NCI-H2081 treated with DMSO at 0.1 percent for 48 hours (cell line): ENCODE measurements around the gene L3MBTL3.

Source experiments
- DNase-seq: peaks from one replicate; lab custom pipeline; 2025; lab: John Stamatoyannopoulos, UW

Gene L3MBTL3

DNA sequence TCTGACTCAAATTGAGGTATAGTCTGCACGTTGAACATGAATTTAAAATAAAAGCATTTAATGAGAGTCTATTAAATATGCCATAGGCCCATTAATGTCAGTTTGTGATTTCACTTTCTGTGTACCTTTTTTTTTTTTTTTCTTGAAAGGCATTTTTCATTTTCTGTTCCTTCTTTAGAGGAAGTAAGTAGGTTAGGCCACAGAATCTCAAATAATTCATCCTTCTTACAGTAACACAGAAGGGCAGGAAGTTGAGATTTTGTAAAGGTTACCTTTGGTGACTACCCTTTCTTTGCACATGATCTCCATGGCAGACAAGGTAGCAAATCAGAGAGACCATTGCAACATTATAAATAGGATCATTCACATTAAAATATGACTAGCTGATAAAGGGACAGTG is 9.6 kb downstream of the L3MBTL3 start:
- DNase-seq, result no peak

DNA sequence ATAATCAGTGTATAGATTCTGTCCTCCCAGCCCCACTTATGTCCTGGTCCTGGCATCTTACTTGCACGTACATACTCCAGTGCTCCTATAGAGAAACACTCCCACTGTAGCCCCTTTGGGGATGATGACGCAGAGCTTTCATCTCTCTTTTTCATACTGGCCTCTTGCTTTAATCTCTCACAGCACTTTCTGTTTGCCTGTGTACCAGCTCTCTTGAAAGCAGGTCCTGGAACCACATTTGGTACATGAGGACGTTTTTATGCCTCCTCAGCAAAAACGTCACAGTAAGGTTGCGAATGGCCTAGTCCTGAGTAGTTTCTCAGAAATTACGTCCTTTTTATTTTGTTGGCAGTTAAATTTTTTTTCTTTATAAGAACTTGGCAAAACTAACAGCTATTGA is 10.8 kb downstream of the L3MBTL3 start:
- DNase-seq, result no peak

DNA sequence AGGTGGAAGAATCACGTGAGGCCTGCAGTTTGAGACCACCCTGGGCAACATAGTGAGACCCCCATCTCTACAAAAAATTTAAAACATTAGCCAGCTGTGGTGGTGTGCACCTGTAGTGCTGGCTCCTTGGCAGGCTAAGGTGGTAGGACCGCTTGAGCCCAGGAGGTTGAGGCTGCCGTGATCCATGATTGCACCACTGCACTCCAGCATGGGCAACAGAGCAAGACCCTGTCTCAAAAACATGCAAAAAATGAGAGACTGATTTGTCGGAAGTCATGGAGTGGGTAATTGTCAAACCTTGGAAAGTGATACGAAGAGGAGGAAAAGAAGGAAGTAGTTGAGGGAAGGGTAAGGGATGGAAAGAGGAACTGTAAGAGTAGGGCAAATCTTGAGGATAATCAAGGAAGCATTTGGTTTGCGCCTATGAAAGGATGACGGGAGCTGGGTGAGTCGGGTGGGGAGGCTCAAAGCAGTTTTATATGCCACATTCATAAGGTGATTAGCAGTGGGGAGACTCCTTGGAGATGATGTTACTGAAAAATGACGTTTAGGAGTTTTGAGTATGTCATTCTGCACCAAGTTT is 14.5 kb downstream of the L3MBTL3 start:
- DNase-seq, result no peak

DNA sequence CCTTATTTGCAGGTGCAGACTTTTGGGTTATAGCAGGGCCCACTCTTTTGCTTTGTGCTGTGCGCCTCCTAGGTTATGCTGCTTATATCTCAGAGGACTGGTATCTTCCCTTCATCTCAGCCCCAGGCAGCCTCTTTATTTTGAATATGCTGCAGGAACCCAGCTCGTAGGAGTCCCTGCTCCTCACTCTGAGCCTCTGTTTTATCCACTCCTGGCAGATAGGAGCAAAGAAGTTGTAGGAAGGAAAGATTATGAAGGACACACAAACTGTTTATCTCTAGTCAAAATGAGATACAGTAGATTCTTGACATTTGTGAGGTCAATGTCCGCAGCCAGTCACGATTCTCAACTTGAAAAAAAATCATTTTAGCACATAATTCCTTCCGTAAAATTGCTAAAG is 15.6 kb downstream of the L3MBTL3 start:
- DNase-seq, result no peak

DNA sequence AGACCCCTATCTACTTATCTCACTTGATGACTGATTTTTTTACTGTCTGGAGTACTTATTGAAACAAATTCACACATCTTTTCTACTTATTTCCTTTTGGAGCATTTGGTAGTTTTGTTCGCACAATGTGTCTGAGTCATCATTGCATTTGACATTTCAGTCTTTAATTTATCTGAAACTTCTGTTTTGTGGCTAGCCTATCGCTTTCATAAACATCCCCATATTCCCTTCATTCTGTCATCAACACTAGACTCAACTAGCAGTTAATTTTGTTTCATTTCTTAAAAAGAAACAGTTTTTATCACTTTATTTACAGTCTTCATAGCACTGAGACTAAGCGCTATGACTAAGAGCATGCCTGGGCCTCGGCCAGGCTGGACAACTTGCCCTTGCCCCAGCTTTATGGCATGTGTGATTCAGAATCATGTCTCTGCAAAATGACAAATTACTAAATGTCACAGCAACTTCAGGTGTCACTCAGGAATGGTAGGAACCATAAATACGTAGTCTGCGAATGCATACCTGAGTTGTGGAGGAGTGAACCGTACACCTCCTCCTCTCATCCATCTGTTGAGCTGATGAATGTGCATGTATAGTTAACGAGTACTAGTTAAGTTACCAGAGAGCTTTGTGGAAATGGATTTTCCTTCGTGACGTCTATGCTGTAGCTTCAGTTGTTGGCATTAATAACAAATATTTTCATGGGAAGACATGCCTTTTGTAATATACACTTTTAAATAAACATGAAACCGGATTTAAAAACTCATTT is 16.2 kb downstream of the L3MBTL3 start:
- DNase-seq, result no peak

DNA sequence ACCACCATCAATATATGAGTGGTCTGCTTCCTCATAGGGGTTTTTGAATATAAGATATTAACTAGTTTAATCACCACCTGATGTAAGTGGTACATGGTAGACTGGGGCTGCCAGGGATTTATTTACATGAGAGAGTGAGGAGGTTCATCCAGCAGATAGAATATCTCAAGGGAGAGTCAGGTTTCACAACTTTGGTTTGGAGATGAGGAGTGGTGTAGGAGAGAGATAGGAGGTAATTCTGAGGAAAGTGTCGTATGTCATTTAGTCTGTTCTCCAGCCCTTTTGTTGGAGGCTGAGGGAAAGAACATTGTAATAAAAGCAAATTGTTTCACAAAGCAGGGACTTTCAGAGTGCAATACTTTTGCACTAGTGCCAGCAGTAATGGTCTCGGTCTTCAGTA is 16.8 kb downstream of the L3MBTL3 start:
- DNase-seq, result no peak

DNA sequence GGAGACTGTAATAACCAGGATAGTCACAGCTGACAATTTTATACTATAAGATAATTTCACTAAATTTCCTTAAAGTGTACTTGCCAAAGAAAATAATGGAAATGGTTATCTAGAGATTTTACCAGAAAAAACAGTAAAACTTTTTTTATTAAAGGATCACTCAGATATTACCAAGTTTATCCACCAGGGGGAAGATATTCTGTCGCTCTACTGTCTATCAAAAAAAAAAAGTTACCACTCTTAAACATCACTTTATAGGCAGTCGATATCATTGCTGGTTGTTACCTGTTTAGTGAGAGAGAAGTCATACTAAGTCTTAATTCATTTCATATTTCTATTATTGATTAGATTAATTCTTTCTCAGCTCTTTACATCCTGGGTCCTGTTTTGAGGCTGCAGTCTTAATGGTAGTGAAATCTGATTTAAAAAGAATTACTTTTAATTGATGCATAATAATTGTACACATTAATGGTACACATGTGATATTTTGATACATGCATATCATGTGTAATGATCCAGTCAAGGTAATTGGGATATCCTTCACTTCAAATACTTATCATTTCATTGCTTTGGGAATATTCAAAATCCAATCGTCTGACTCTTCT is 18.9 kb downstream of the L3MBTL3 start:
- DNase-seq, result no peak

DNA sequence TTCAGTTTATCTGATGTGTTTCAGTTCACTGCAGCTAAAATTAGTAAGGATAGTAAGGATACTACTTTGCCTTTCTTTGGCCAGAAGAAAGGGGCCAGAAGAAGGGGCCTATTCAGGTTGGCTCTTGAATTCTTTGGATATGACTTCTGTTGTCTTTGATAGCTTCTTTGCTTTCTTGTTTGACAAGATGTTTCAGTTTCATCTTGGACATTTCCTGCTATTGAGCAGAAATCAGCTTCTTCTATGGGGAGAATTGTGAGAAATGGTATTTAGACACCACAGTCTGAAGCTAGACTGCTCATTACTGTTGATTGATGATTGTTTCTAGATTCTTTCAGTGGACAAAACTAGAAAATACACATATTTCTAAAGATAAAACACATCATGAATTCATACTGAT is 23.2 kb downstream of the L3MBTL3 start:
- no peak for DNase-seq

DNA sequence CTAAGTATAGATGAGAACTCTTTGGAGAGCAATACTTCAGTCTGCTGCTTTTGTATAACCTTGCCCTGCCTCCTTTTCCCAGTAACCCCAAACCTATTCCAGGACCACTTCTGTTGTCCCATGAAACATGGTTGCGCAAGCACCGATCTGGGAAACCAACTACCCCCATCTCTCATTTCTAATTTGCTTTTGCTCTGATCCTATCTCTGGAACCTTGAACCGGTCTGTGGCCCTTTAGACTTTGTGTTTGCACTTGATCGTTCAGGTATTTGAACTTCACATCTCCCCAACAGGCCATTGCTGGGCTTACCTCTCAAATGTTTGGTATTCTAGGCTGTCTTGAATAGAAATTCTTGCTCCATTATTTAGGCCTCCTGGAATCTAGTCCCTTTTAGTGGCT is 25.0 kb downstream of the L3MBTL3 start:
- DNase-seq, result no peak

DNA sequence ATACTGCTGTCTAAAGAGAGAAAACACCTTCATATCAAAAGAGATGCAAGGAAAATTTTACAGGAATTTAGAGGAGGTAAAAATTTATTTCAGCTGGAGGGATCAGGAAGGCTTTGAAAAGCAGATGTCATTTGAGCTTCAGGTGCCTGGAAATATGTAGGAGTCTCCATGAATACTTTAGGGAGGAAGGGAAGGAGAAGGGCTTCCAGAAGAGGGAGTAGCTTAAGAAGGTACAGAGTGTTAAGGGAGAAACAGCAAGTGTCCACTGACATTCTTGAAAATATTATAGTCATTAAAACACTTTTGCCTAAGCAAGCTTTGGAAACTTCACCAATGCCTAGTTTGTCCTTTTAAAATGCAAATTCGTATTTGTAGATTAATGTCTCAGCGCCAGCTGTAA is 27.2 kb downstream of the L3MBTL3 start:
- DNase-seq, result no peak

DNA sequence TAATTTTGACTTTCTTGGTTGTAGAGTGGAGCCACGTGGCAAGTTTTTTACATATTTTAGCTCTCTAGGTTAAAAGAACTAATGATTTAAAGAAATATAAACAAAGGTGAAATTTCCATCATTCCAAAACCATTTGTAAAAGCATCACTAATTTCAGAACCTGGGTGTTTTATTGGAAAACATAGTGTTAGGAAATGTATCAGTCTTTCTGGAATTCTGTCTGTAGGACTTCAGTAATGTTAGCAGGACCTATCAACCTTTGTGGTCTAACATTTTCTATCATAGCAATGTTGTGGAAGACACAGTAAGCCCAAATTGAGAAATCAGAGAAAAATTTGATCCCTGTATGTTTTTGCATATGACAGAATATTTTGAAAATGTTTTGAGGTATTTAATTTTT is 28.3 kb downstream of the L3MBTL3 start:
- DNase-seq, result no peak

DNA sequence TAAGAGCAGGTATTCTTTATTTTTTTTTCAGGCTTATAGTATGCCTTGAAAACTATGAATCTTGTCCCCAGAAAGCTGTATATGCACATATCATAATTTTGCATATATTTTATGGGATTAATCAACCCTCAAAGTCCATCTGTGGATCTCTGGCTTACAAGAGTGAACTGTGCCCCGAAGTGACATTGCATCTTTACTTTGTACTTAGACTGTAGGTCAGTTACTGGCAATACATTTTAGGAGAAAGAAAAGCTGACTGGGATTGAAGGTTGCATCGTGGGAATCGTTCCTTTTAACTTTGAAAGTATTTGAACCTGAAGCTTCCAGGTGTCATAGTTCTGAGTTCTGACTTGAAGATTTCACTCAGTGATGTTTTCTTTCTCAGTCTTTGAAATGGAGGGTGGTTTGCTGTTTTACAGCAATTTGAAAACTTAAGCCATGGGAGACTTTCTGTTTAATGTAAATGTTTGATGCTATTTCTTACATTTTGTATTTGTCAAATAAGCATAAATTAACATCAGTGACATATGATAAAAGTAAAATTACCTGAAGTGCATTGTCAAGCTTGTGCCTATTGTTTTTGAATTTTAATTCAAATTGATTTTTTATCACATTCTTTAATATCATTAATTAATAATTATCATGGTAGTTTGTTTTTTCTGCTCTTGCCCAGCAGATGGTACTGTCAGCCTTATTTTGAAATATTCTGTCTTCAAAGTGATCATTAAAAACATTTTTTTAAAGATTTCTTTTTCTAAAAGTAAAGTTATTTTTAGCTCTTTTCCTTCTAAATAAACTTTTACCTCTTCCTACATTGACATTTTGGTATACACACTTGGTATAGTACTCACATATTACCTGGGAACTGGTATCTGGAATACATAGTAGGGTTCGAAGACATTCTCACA is 29.0 kb downstream of the L3MBTL3 start:
- DNase-seq, result no peak

DNA sequence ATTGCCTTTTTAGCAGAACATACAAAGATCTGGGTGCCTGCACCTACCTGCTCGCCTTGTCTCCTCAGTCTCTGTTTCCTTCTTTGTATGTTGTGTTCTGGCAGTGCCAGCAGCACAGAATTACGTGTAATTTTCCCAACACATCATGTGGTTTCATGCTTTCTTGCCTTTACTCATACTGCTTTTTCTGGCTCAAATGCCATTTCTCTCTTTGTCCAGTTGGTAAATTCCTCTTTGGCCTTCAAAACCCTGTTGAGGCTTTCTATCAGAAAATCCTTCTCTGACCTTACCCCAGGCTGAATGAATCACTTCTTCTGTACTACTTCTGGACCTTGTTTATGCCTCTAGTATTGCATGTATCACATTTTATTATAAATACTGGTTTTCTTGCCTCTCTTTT is 31.8 kb downstream of the L3MBTL3 start:
- no peak for DNase-seq

DNA sequence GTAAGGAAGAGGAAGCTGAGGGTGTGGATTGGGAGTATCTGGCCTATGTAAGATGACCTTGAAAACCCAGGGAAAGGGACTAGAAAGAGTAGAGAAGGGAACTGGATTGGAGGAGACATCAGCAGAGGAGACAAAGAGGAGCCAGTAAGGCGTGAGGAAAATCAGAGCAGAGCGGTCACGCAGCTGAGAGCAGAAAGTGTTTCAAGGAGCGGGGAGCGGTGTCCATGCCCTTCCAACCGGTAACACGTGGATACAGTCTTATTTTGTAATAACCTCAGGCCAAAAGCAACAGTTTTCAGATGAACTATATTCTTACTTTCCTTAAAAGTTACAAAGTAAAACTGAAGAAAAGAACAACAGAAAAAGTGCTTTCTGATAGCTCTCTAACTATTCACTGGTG is 36.3 kb downstream of the L3MBTL3 start:
- no peak for DNase-seq

DNA sequence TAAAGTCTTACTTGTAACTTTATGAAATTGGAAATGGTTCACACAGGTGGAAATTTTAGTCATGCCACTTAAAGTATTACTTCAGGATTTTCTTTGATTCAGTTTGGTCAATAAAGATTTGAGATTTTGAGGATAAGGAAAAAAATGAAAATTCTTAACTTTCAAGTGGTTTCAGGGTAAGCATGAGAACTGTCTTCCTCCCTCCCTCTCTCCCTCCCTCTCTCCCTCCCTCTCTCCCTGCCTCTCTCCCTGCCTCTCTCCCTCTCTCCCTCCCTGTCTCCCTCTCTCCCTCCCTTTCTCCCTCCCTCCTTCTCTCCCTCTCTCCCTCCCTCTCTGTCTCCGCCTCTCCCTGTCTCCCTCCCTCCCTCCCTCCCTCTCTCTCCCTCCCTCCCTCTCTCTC is 36.9 kb downstream of the L3MBTL3 start:
- DNase-seq, result no peak

DNA sequence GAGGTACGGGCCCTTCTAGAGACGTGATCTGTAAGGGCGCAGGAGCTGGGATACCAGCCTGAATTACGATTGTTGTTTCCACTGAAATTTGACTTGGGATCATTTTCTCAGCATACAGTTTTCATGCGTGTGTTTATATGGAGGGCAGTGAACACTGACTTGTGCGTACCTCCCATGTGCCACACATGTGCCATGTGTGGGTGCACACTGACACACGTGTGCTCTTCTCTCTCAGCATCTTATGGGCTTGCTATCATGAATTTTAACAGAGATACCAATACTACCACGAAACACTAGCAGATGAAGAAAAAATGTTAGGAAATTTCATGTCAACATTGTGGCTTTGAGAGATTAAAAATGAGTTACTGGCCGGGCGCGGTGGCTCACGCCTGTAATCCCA is 39.1 kb downstream of the L3MBTL3 start:
- DNase-seq, result no peak

DNA sequence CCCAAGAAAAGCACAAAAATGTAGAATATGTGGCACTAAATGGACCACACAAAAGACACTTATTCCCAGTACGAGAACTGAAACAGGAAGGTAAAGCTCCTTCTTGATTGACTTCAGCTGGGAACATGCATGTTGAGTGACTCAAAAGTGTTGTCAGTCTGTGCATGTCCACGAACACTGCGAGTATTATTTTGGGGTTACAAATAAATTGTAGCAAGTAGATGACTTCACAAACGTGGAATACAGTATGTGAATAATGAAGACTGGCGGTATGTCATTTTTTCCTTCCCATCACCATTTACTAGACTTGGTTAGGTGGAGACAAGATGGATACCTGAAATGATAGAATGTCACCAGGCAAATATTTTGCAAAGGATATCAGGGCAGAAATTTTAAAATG is 45.4 kb downstream of the L3MBTL3 start:
- DNase-seq, result no peak

DNA sequence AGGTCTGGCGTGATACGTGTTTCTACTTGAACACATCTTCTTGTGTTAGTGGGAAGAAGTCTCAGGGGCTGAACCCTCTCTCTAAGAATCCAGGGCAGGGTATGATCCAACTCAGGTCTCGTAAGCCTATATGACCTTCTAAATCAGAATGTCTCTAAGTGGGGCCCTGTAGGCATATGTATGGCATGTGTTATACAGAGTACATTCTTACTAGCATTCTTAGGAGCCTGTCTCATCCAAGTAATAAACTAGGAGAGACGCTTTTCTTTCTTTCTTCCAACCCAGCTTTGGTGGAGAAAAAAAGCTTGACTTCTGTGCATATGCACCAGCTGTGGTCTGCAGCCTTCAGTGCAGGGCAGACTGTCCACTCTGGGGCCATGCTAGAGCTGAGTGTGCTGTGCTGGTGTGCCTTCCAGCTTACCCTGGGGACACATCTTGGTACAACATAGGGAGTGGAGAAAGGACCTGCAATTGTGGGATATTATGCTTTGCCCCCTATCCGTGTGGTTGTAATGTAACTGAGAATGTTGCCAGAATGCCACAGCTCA is 47.3 kb downstream of the L3MBTL3 start:
- DNase-seq, result no peak

DNA sequence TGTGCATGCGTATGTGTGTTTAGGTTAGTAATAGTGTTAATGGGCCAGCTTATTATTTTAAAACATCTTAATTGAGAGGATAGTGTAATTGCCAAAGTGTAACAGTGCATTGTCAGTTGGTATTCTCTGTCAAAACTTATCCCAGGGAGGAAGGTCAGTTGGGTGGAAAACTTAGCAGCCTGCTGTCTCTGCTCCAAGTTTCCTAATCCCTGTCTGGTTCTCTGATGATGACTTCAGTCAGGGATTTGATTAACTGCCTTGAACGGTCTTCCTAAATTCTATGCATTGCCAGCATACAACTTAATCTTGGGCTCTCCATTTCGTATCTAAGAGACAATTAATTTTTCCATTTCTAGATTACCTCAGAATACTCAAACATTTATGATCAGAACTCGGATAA is 51.1 kb downstream of the L3MBTL3 start:
- no peak for DNase-seq

DNA sequence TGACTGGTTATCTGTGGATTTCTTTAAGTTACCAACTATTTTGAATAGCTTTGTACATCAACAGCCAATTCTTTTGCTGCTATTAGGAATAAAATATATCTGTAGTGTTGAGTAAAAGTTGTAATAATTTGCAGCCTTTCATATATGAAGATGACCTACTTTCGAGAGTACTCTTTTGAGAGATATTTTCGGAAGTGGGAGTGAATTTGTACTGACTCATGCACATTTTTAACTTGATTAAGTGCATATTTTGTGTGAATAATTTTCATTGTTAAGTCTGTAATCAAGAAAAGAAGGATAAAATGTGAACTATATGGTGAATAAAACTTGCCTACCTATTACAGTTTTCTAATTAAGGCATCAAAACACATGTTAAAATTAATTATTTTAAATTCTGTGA is 51.9 kb downstream of the L3MBTL3 start:
- DNase-seq, result no peak

DNA sequence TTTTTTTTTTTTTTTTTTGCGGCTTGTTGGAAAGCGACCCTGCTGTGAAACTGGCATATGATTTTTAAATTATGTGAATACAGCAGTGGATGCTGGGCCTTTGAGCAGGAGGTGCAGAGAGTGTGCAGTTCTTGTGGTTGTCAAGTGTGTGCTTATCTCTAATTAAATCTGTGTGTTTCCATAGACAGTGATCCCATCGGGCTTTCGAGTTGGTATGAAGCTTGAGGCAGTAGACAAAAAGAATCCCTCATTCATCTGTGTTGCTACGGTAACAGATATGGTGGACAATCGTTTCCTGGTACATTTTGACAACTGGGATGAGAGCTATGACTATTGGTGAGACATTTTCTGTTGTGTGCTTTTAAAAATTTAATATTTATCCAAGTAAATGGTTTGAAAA is 52.4 kb downstream of the L3MBTL3 start:
- DNase-seq, result no peak

DNA sequence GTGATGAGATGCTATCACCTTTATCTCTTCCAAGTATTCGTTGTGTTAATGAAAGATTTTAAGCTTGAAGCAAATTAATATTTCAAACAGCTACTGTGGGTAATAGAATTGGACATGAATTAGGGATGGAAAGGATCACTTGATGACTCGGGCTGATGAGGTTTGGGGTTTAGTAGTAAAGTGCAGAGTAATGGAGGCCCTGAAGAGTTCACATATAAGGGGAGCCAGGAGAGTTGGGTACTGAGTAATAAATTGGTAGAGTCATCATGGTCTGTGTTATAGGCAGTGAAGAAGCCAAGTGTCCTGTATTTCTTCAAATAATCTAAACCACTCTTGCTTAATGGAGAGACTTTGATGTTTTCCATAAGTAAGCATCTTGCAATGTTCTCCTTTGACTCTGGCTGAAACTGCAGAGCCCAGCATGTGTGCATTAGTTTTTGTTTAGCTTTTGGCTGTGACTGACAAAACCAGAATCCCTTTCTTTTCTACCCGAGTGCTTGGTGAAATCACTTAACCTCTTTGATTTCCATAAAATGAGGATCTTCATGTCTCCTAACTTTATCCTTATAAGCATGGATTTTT is 57.6 kb downstream of the L3MBTL3 start:
- DNase-seq, result no peak
